Fibroblast of skin of scalp (primary cell): Measurements from ENCODE around the gene CCDC102B.

Experiments
- DNase-seq: peaks from one replicate; pipeline ENCODE4 v3.0.0-alpha.2; 2013

The CCDC102B gene

GRCh38 chr18:69097349-69097748, 299.5 kb downstream of the CCDC102B start:
- DNase-seq, result no peak

DNA sequence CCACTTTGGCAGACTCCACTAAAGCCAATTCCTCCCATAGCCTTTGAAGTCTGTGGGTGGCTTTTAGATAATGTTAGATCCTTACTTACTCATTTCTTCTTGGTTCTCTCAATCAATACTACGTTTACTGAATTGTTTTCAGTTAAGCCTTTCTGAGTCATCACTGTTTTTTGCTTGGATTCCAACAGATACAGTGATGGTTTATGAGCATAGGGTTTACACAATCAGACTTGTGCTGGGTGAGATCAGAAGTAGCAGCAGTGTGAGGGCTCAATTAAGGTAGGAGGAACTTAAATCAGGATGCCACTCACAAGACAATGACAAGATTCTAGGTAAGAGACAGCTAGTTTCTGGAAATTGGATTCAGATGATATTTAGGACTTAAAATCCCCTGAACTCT, 305.1 kb downstream of the CCDC102B start:
- no peak for DNase-seq
